ENCODE measurements around the gene FAM107B. TPM values are rescaled to one million over a fixed set of nuclear protein-coding genes. Genes with fewer than 3 reads are reported as not detected.

FAM107B gene
- total and polyA plus RNA-seq, 7 donors = 12.8 to 111 (median 15.0) TPM

- WGBS, 2 donors = 66 to 79% methylated on average over 18 of the region's 18 CpGs
- TF ChIP-seq EP300 (IDR thresholded peaks at IDR 0.05) = no peak
- TF ChIP-seq CTCF (IDR thresholded peaks at IDR 0.05) = no peak
- TF ChIP-seq POLR2AphosphoS5 (IDR thresholded peaks at IDR 0.05) = no peak
- TF ChIP-seq POLR2A (IDR thresholded peaks at IDR 0.05) = no peak
- intact Hi-C loops (cut with DNase I) = no loop called here
- DNase-seq = no peak
- Histone ChIP-seq H3K4me1 (peaks cover 0 to 11% (median 0%) of the 10 kb centered on the region in 4 donors), H3K36me3 (no peaks in the 10 kb centered on the region), H3K4me3 (no peak overlapping the region), H3K27me3 (no peaks in the 10 kb centered on the region), H3K27ac (peak overlapping the region in 2 of 4 donors; percentile 13 to 35), H3K9me3 (no peaks in the 10 kb centered on the region)
Measured at GRCh38 chr10:14578060-14578952, 196.4 kb downstream of the FAM107B start.

GRCh38 chr10:14574885-14575284 is 199.8 kb downstream of the FAM107B start:
- DNase-seq = no peak
- TF ChIP-seq CTCF (IDR thresholded peaks at IDR 0.05) (no peak), EP300 (IDR thresholded peaks at IDR 0.05) (no peak), POLR2A (IDR thresholded peaks at IDR 0.05) (no peak), POLR2AphosphoS5 (IDR thresholded peaks at IDR 0.05) (no peak)
- 84 to 86% methylated on average over 6 of the region's 6 CpGs for whole genome bisulfite sequencing, 2 donors
- Histone ChIP-seq H3K27me3 (no peaks in the 10 kb centered on the region), H3K4me3 (no peak overlapping the region), H3K9me3 (no peaks in the 10 kb centered on the region), H3K27ac (no peak overlapping the region), H3K4me1 (peaks cover 0 to 12% (median 0%) of the 10 kb centered on the region in 4 donors), H3K36me3 (no peaks in the 10 kb centered on the region)
- intact Hi-C loops (cut with DNase I) = no loop called here

DNA sequence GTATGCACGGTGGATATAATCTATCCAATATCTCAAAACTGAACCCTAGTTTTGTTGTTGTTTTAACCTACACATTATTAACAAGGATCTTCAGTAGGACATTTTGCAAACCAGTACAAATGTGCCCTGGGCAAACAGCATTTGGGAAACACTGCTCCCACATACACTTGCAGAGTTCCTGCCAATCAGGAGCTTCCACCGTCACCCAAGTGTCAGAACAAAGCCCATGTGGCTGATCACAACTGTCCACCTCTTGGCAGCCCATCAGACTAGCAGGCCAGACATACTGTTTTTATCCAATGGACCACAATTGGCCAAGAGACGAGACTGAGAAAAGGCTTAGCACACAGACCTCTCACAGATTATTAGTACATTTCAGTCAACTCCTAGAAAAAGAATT is 200.4 kb downstream of the FAM107B start:
- intact Hi-C loops (cut with DNase I) = no loop called here
- TF ChIP-seq POLR2AphosphoS5 (IDR thresholded peaks at IDR 0.05) (no peak), EP300 (IDR thresholded peaks at IDR 0.05) (no peak), CTCF (IDR thresholded peaks at IDR 0.05) (no peak), POLR2A (IDR thresholded peaks at IDR 0.05) (no peak)
- WGBS, 2 donors = 87 to 90% methylated on average over 3 of the region's 3 CpGs
- Histone ChIP-seq H3K9me3 (no peaks in the 10 kb centered on the region), H3K27me3 (no peaks in the 10 kb centered on the region), H3K4me3 (no peak overlapping the region), H3K27ac (no peak overlapping the region), H3K4me1 (peaks cover 0 to 11% (median 0%) of the 10 kb centered on the region in 4 donors), H3K36me3 (no peaks in the 10 kb centered on the region)
- no peak for DNase-seq

DNA sequence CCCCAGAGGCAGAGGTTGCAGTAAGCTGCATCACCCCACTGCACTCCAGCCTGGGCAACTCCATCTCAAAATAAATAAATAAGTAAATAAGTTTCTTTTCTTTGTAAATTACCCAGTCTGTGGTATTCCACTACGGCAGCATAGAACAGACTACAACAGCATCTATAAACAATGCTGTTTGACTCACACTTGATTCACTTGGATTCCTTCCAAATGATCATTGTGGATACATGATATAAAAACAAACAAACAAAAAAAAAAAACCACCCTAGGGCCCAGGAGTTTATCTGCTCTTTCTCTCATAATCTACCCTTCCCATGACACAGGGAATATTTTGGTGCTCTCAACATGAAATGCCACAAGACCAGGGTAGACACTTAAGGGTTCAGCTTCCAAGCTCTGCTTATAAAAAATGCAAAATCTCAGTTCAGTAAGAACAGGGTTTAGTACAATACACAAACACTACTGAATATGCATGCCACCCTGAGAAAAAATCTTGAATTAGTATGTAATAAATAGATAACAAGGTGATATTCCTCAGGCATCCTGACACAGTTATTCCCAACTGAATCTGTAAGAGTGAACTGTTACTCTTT is 200.9 kb downstream of the FAM107B start:
- Histone ChIP-seq H3K27me3 (no peaks in the 10 kb centered on the region), H3K4me1 (peaks cover 0 to 5% (median 0%) of the 10 kb centered on the region in 4 donors), H3K36me3 (no peaks in the 10 kb centered on the region), H3K9me3 (no peaks in the 10 kb centered on the region), H3K4me3 (no peak overlapping the region), H3K27ac (no peak overlapping the region)
- intact Hi-C loops (cut with DNase I) = no loop called here
- 36 to 63% methylated on average over 1 of the region's 1 CpG for WGBS, 2 donors
- DNase-seq = no peak
- TF ChIP-seq EP300 (IDR thresholded peaks at IDR 0.05) = no peak

DNA sequence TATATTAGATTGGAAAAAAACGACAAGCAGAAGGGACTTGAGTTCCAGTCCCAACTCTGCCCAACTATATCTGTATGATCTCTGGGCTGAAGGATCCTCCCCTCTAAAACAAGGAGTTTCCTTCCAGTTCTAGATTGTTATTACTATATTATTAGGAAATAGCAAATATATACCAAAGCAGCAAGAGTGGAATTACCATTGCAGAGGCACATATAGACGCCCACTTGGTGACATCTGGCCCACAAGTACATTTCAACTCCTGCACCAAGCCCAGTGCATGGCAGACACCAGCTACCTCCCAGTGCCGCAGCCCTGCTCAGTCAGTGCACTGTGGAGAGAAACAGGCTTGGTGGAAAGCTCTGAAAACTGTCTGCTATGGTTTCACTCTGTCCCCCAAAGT is 201.9 kb downstream of the FAM107B start:
- no peak overlapping the region for H3K4me3 ChIP-seq
- no peaks in the 10 kb centered on the region for H3K27me3 ChIP-seq
- no peaks in the 10 kb centered on the region for H3K9me3 ChIP-seq
- peaks cover 0 to 5% (median 0%) of the 10 kb centered on the region in 4 donors for H3K4me1 ChIP-seq
- peaks cover 0 to 4% (median 0%) of the 10 kb centered on the region in 4 donors for H3K36me3 ChIP-seq
- TF ChIP-seq CTCF (IDR thresholded peaks at IDR 0.05) (no peak), POLR2A (IDR thresholded peaks at IDR 0.05) (no peak), POLR2AphosphoS5 (IDR thresholded peaks at IDR 0.05) (no peak)
- no peak for DNase-seq
- intact Hi-C loops (cut with DNase I) = no loop called here
- no peak overlapping the region for H3K27ac ChIP-seq
- 87 to 91% methylated on average over 3 of the region's 3 CpGs for WGBS, 2 donors
